Panc1 (cell line): ENCODE measurements around the gene RRAS. TPM values are rescaled to one million over a fixed set of nuclear protein-coding genes. Genes with fewer than 3 reads are reported as not detected.

Experiments
- ATAC-seq: fragments of 200-7000 bp; cut with Tn5 transposase; 2 replicates; pipeline ENCODE4 v1.9.1; 2020; ENCODE audit warnings: mild to moderate bottlenecking, moderate library complexity
- BruUV-seq: library from RNA; stranded (reverse); fragments of 400-500 nt; replicated peaks from 2 replicates; lab custom pipeline; 2021; lab: Mats Ljungman, UMichigan
- CTCF ChIA-PET: fragments of 300-600 bp; sonication (Branson Sonifier 250); formaldehyde crosslinking; loops from one replicate; lab custom pipeline; 2022; ENCODE audit warnings: antibody characterized with exemption; lab: Charles Lee
- POLR2A ChIA-PET: fragments of 300-600 bp; sonication (Branson Sonifier 250); formaldehyde crosslinking; loops from one replicate; lab custom pipeline; 2022; ENCODE audit warnings: antibody characterized with exemption; lab: Charles Lee
- DNase-seq: peaks from one replicate; pipeline ENCODE4 v3.0.0-alpha.2; 2010; ENCODE audit warnings: low read depth, low spot score
- H3K27ac ChIP-seq: 2 replicates; pipeline ENCODE4 v1.5.1; 2011; ENCODE audit warnings: mild to moderate bottlenecking, low read length, inconsistent platforms
- H3K27me3 ChIP-seq: fragments of 200-500 bp; sonication (Bioruptor generic); 2 replicates; pipeline ENCODE4 v1.6.0; 2014; ENCODE audit warnings: low read length, inconsistent platforms; ENCODE audit not compliant: control insufficient read depth, insufficient read depth
- H3K36me3 ChIP-seq: fragments of 200-500 bp; sonication (Bioruptor generic); 2 replicates; pipeline ENCODE4 v1.5.1; 2014; ENCODE audit warnings: inconsistent platforms, mild to moderate bottlenecking, low read length, moderate library complexity; ENCODE audit not compliant: control insufficient read depth, insufficient read depth
- H3K4me1 ChIP-seq: 2 replicates; pipeline ENCODE4 v1.5.1; 2011; ENCODE audit warnings: inconsistent platforms, mild to moderate bottlenecking, low read length, moderate library complexity; ENCODE audit not compliant: control insufficient read depth, insufficient read depth
- H3K4me3 ChIP-seq, 2 experiments: 2 replicates each; pipeline ENCODE4 v1.5.1; 2011 to 2012; ENCODE audit warnings: low read depth in 2 of 2, low read length in 2 of 2, mild to moderate bottlenecking in 2 of 2, inconsistent platforms in 1 of 2, moderate library complexity in 1 of 2
- H3K9me3 ChIP-seq: fragments of 200-500 bp; sonication (Bioruptor generic); 2 replicates; pipeline ENCODE4 v1.5.1; 2014; ENCODE audit warnings: low read depth, mild to moderate bottlenecking, inconsistent platforms, low read length, moderate library complexity; ENCODE audit not compliant: control insufficient read depth, insufficient read depth
- CTCF ChIP-seq: fragments of 450-650 bp; IDR thresholded peaks from 2 replicates; pipeline ENCODE4 v1.5.1; 2017; ENCODE audit warnings: mild to moderate bottlenecking
- POLR2AphosphoS5 ChIP-seq: IDR thresholded peaks from 2 replicates; pipeline ENCODE4 v1.6.1; 2012; ENCODE audit warnings: mild to moderate bottlenecking, low read depth, low read length, moderate library complexity
- REST ChIP-seq, 2 experiments: IDR thresholded peaks; 2 replicates each; pipeline ENCODE4 v1.6.1; 2011 to 2012; ENCODE audit warnings: low read depth in 2 of 2, control low read depth in 1 of 2, low read length in 1 of 2, mild to moderate bottlenecking in 1 of 2, moderate library complexity in 1 of 2; ENCODE audit not compliant: insufficient read depth in 1 of 2
- SIN3A ChIP-seq: IDR thresholded peaks from 2 replicates; pipeline ENCODE4 v1.6.1; 2012; ENCODE audit warnings: low read depth, mild to moderate bottlenecking, low read length, moderate library complexity, borderline replicate concordance; ENCODE audit not compliant: insufficient read depth
- TCF7L2 ChIP-seq: IDR thresholded peaks from 2 replicates; pipeline ENCODE4 v1.6.1; 2011; ENCODE audit warnings: mild to moderate bottlenecking, low read depth, low read length, inconsistent platforms
- in situ Hi-C: cut with HindIII; loops from 2 replicates; pipeline ENCODE4 v1.10.0; 2016; ENCODE audit warnings: low sequenced_read_pairs, low pct_unique_long_range_greater_than_20kb
- intact Hi-C: fragments of 100-400 bp; cut with micrococcal nuclease; formaldehyde crosslinking; loops from one replicate; pipeline ENCODE4 v1.10.0; 2022; ENCODE audit not compliant: unreplicated experiment
- total RNA-seq: library from RNA; stranded (reverse); gene quantifications from one replicate; pipeline ENCODE4 v1.2.1, GENCODE V29; 2021; ENCODE audit not compliant: unreplicated experiment

Gene RRAS
- total RNA-seq, 1 experiment from 2014 or later, result 64.4 TPM

GRCh38 chr19:49681830-49682229 is 41.9 kb upstream of the RRAS start:
- TF ChIP-seq REST (IDR thresholded peaks at IDR 0.05; ENCODE audit: insufficient read depth in 1 of 2, low read depth in 2 of 2, low read length in 1 of 2) (no peak), POLR2AphosphoS5 (no peak), TCF7L2 (no peak), CTCF (no peak), SIN3A (no peak)
- peaks cover 14% of the 10 kb centered on the region for H3K36me3 ChIP-seq
- peaks cover 21% of the 10 kb centered on the region for H3K4me1 ChIP-seq
- DNase-seq (no peak), ATAC-seq (no peak)
- CTCF ChIA-PET, result no interaction called here
- intact Hi-C loops (no loop called here), in situ Hi-C loops (no loop called here)
- H3K9me3 ChIP-seq, result no peaks in the 10 kb centered on the region
- BruUV-seq, result no TSS peak
- no peak overlapping the region for H3K4me3 ChIP-seq
- no peak overlapping the region for H3K27ac ChIP-seq
- no peaks in the 10 kb centered on the region for H3K27me3 ChIP-seq
- POLR2A ChIA-PET, result no interaction called here

GRCh38 chr19:49680421-49681351 is 40.7 kb upstream of the RRAS start:
- Histone ChIP-seq H3K4me3 (peak overlapping the region; percentile 1 to 10; a peak in 1 of 4 replicates), H3K9me3 (no peaks in the 10 kb centered on the region), H3K36me3 (peaks cover 14% of the 10 kb centered on the region), H3K4me1 (peaks cover 21% of the 10 kb centered on the region), H3K27me3 (no peaks in the 10 kb centered on the region), H3K27ac (peak overlapping the region; percentile 65; the same call in 1 of the 2 replicates)
- intact Hi-C loops, result no loop called here
- BruUV-seq, result no TSS peak
- POLR2A ChIA-PET, result no interaction called here
- no peak for TF ChIP-seq SIN3A
- peak; percentile 98 for TF ChIP-seq CTCF
- no peak for DNase-seq
- CTCF ChIA-PET, result no interaction called here
- peak; percentile 18 for ATAC-seq
- in situ Hi-C loops, result no loop called here
